ENCODE results near the gene LAP3.
"Not testable (repeated sequence)": the region's sequence is repeated elsewhere in the genome, so short reads cannot be mapped to it uniquely, and the experiment has no call there.

LAP3 gene

DNA sequence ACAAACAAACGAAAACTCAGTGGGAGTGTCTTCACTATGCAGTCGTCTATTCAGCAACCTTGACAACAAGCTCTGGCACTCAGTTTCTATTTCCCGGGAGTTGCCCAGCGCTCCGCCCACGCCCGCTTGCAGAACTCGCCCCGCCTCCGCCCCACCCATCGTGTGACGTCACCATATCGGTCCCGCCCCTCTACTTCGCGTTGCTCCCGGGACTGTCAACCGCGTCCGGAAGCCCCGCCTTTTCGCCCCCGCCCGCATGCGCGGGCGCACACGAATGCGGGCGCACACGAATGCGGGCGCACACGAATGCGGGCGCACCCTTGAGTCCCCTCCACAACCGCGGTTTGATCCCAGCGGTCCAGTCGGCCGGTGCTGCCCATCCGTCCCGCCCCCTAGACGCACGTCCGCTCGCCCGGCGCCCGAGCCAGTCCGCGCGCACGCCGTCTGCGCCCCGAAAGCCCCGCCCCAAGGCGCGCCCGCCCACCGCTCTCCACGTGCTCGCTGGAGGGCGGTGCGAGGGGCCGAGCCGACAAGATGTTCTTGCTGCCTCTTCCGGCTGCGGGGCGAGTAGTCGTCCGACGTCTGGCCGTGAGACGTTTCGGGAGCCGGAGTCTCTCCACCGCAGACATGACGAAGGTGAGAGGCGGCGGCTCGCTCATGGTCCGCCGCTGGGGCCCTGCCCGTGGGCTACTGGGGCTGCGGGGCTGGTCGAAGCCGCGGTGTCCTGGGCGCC lies at the start of gene LAP3:
LAP3 (plus strand) TSS at position 267 of the 733 bp plus-strand sequence; CDS start at position 535, 268 bp downstream.
- ATAC-seq (peak; percentile 90), DNase-seq (ENCODE audit: low spot score in 2 of 2) (peak; percentile 99 to 100)
- Mint-ChIP-seq H3K4me1 (peaks cover 16% of the 10 kb centered on the region), H3K9me3 (no peaks in the 10 kb centered on the region), H3K4me3 (peak within 1 kb of the TSS; percentile 95), H3K36me3 (peaks cover 58% of the 10 kb centered on the region), H3K27ac (peak within 1 kb of the TSS; percentile 96)

DNA sequence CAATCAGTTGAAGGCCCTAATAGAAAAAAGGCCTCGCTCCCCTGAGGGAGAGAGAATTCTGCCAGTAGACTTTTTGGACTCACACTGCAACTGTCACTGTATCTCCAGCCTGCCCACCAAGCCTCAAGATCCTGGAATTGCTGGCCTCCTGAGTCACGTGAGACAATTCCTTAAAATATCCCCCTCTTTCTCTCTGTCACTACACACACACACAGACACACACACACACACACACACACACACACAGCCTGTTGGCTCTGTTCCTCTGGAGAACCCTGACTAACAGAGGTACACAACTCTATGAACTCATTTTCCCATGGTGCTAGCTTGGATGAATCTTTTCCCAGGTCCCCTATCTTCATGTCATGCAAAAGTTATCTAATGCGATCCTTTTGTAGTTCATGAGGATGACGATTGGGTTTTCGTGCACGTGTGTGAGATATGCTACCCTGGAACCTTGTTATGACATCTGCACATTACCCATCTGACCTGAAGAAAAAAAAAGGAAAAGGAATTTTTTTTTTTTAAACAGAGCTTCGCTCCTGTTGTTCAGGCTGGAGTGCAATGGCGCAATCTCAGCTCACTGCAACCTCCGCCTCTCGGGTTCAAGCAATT lies 48.3 kb upstream of the LAP3 start:
- H3K4me3 Mint-ChIP-seq, result no peak overlapping the region
- H3K36me3 Mint-ChIP-seq, result no peaks in the 10 kb centered on the region
- no peaks in the 10 kb centered on the region for H3K4me1 Mint-ChIP-seq
- H3K27ac Mint-ChIP-seq, result no peak overlapping the region
- ATAC-seq (no peak), DNase-seq (ENCODE audit: low spot score in 2 of 2) (no peak)
- no peaks in the 10 kb centered on the region for H3K9me3 Mint-ChIP-seq

GRCh38 chr4:17531538-17532285 lies 45.3 kb upstream of the LAP3 start:
- Mint-ChIP-seq H3K4me3 (no peak overlapping the region), H3K36me3 (no peaks in the 10 kb centered on the region), H3K27ac (no peak overlapping the region), H3K9me3 (no peaks in the 10 kb centered on the region), H3K4me1 (no peaks in the 10 kb centered on the region)
- ATAC-seq (no peak), DNase-seq (ENCODE audit: low spot score in 2 of 2) (no peak)

GRCh38 chr4:17534705-17535104 lies 42.3 kb upstream of the LAP3 start:
- ATAC-seq, result no peak
- Mint-ChIP-seq H3K9me3 (no peaks in the 10 kb centered on the region), H3K36me3 (no peaks in the 10 kb centered on the region), H3K4me1 (no peaks in the 10 kb centered on the region), H3K27ac (no peak overlapping the region), H3K4me3 (no peak overlapping the region)
- DNase-seq (ENCODE audit: low spot score in 2 of 2), result no peak

GRCh38 chr4:17535242-17535641 lies 41.8 kb upstream of the LAP3 start:
- no peak for DNase-seq (ENCODE audit: low spot score in 2 of 2)
- no peak overlapping the region for H3K27ac Mint-ChIP-seq
- H3K4me3 Mint-ChIP-seq, result no peak overlapping the region
- no peaks in the 10 kb centered on the region for H3K36me3 Mint-ChIP-seq
- no peak for ATAC-seq
- no peaks in the 10 kb centered on the region for H3K9me3 Mint-ChIP-seq
- no peaks in the 10 kb centered on the region for H3K4me1 Mint-ChIP-seq

GRCh38 chr4:17535906-17536305 lies 41.1 kb upstream of the LAP3 start:
- Mint-ChIP-seq H3K36me3 (no peaks in the 10 kb centered on the region), H3K4me3 (no peak overlapping the region)
- no peak for ATAC-seq

DNA sequence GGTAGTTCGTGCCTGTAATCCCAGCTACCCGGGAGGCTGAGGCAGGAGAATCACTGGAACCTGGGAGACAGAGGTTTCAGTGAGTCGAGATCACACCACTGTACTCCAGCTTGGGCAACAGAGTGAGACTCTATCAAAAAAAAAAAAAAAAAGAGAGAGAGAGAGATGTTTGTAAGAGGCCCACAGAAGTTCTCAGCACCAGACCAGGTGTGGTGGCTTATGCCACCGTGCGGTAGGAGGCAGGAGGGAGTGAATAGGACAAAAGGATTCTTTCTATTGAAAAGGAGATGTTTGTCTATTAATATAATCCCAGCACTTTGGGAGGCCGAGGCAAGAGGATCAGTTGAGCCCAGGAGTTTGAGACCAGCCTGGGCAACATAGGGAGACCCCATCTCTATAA lies 39.9 kb upstream of the LAP3 start:
- H3K36me3 Mint-ChIP-seq; DNase-seq (ENCODE audit: low spot score in 2 of 2); H3K4me1 Mint-ChIP-seq; ATAC-seq; H3K4me3 Mint-ChIP-seq; H3K9me3 Mint-ChIP-seq; H3K27ac Mint-ChIP-seq: not testable (repeated sequence)

More at GRCh38 chr4:17535906-17536305, 41.1 kb upstream of the LAP3 start:
- Mint-ChIP-seq H3K4me1 (no peaks in the 10 kb centered on the region), H3K9me3 (no peaks in the 10 kb centered on the region), H3K27ac (no peak overlapping the region)
- no peak for DNase-seq (ENCODE audit: low spot score in 2 of 2)

DNA sequence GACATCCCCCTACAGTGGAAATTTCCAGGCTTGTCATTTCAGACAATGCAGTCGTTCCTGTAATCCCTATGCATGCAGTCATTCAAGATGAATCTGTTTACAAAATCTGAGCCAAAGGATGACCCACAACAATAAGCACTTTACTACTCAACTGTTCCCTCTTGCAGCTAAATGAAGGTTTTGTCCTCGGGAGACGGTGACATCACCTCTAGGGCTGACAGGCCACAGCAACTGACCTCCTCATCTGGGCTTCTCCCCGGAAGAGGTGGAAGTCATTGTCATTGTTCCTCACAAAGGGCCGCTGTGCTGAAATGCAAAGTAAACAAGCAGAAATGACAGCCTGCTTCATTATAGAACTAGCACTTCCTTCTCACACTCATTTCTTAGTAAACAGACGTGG lies 32.8 kb upstream of the LAP3 start:
- Mint-ChIP-seq H3K27ac (no peak overlapping the region), H3K36me3 (no peaks in the 10 kb centered on the region), H3K4me3 (no peak overlapping the region), H3K4me1 (no peaks in the 10 kb centered on the region), H3K9me3 (no peaks in the 10 kb centered on the region)
- ATAC-seq (no peak), DNase-seq (ENCODE audit: low spot score in 2 of 2) (no peak)

GRCh38 chr4:17544831-17545234 lies 32.2 kb upstream of the LAP3 start:
- no peak for ATAC-seq
- no peaks in the 10 kb centered on the region for H3K4me1 Mint-ChIP-seq
- no peak for DNase-seq (ENCODE audit: low spot score in 2 of 2)
- no peak overlapping the region for H3K4me3 Mint-ChIP-seq
- no peaks in the 10 kb centered on the region for H3K9me3 Mint-ChIP-seq
- H3K27ac Mint-ChIP-seq, result no peak overlapping the region
- no peaks in the 10 kb centered on the region for H3K36me3 Mint-ChIP-seq

- DNase-seq (ENCODE audit: low spot score in 2 of 2) (no peak), ATAC-seq (no peak)
- Mint-ChIP-seq H3K4me3 (no peak overlapping the region), H3K4me1 (no peaks in the 10 kb centered on the region), H3K36me3 (no peaks in the 10 kb centered on the region), H3K27ac (no peak overlapping the region), H3K9me3 (no peaks in the 10 kb centered on the region)
Observed at GRCh38 chr4:17545374-17546140, 31.4 kb upstream of the LAP3 start.

DNA sequence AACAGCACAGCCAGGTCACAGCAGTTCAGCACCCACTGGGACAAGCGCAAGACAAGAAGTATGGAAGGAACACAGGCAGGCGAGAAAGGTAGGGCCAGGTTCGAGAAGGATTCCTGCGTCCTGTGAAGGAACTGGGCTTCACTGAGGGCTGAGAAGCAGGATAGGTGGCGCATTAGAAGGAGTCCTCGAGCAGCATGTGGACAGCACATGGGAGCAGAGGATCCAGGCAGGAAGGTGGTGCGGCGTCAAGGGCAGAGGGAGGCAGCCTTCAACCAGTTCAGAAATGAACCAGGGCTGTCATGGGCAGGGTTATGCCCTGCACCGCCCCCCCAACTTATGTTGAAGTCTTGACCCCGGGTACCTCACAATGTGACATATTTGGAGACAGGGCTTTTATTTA lies 30.8 kb upstream of the LAP3 start:
- no peak overlapping the region for H3K4me3 Mint-ChIP-seq
- H3K9me3 Mint-ChIP-seq, result no peaks in the 10 kb centered on the region
- no peaks in the 10 kb centered on the region for H3K36me3 Mint-ChIP-seq
- no peak for DNase-seq (ENCODE audit: low spot score in 2 of 2)
- H3K27ac Mint-ChIP-seq, result no peak overlapping the region
- no peak for ATAC-seq
- no peaks in the 10 kb centered on the region for H3K4me1 Mint-ChIP-seq

- ATAC-seq, result no peak
- no peak overlapping the region for H3K27ac Mint-ChIP-seq
- H3K36me3 Mint-ChIP-seq, result no peaks in the 10 kb centered on the region
- H3K9me3 Mint-ChIP-seq, result no peaks in the 10 kb centered on the region
- no peak for DNase-seq (ENCODE audit: low spot score in 2 of 2)
- no peak overlapping the region for H3K4me3 Mint-ChIP-seq
- no peaks in the 10 kb centered on the region for H3K4me1 Mint-ChIP-seq
Observed at GRCh38 chr4:17546678-17547077, 30.3 kb upstream of the LAP3 start.

DNA sequence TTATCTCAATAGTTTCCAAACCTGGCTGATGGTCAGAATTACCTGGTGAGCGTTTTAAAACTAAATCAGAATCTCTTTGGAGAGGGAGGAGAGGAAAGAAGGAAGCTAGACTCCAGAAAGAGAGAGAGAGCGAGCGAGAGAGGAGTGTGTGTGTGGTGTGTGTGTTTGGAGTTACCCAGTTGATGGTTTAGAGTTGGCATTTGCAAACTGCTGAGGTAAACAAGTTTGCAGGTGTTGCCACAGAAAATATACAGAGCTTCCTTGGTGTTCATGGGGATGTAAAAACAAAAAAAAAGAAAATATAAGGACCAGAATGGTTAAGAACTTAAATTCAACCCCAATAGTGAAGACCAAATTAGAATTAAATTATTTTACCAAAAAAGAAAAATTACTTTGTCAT lies 26.4 kb upstream of the LAP3 start:
- H3K4me3 Mint-ChIP-seq, result no peak overlapping the region

GRCh38 chr4:17552427-17552826 lies 24.6 kb upstream of the LAP3 start:
- DNase-seq (ENCODE audit: low spot score in 2 of 2), result no peak
- no peaks in the 10 kb centered on the region for H3K9me3 Mint-ChIP-seq
- H3K4me1 Mint-ChIP-seq, result peaks cover 4% of the 10 kb centered on the region
- ATAC-seq, result no peak
- H3K27ac Mint-ChIP-seq, result no peak overlapping the region
- H3K36me3 Mint-ChIP-seq, result no peaks in the 10 kb centered on the region
- no peak overlapping the region for H3K4me3 Mint-ChIP-seq

More for the DNA sequence above, 26.4 kb upstream of the LAP3 start:
- H3K4me1 Mint-ChIP-seq, result peaks cover 4% of the 10 kb centered on the region
- H3K9me3 Mint-ChIP-seq, result no peaks in the 10 kb centered on the region
- DNase-seq (ENCODE audit: low spot score in 2 of 2), result no peak
- H3K36me3 Mint-ChIP-seq, result no peaks in the 10 kb centered on the region
- H3K27ac Mint-ChIP-seq, result no peak overlapping the region
- no peak for ATAC-seq

DNA sequence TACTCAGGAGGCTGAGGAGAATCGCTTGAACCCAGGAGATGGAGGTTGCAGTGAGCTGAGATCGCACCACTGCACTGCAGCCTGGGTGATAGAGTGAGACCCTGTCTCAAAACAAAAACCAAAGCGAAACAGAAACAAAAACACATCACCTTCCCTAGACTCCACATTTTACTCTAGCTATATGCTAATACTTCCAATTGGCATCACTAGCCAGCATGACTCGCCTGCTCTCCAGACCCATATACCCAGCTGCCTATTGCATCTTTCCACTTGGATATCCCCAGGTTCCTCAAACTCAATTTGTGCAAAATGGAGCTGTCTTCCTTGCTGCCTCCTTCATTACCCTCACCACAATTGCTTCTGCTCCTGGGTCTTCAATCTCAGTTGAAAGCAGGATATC lies 22.4 kb upstream of the LAP3 start:
- Mint-ChIP-seq H3K4me1 (peaks cover 4% of the 10 kb centered on the region), H3K9me3 (no peaks in the 10 kb centered on the region), H3K27ac (no peak overlapping the region), H3K36me3 (no peaks in the 10 kb centered on the region), H3K4me3 (no peak overlapping the region)
- ATAC-seq, result no peak
- no peak for DNase-seq (ENCODE audit: low spot score in 2 of 2)

Data from stimulated activated effector memory CD8-positive, alpha-beta T cell treated with anti-CD3 and anti-CD28 coated beads, Interleukin-12 subunit alpha, Interleukin-12 subunit beta, amount 100 ng/mL, for 72 hours (primary cell).